ENCODE measurements around the gene SYMPK. TPM values are rescaled to one million over a fixed set of nuclear protein-coding genes. Genes with fewer than 3 reads are reported as not detected.

The SYMPK gene
- total RNA-seq, 4 donors from 2014 or later, result 31.0 to 89.0 (median 57.4) TPM

GRCh38 chr19:45828945-45829344 lies 34.0 kb downstream of the SYMPK start:
- H3K27me3 ChIP-seq, result no peaks in the 10 kb centered on the region
- DNase-seq (ENCODE audit: low spot score in 2 of 2), result no peak
- no peak overlapping the region for H3K4me3 ChIP-seq
- no peaks in the 10 kb centered on the region for H3K9me3 ChIP-seq
- 94 to 95% methylated on average over 10 to 12 of the region's 16 CpGs for WGBS, 2 donors
- no peaks in the 10 kb centered on the region for H3K4me1 ChIP-seq
- H3K36me3 ChIP-seq, result peaks cover 0 to 100% (median 42%) of the 10 kb centered on the region in 3 donors
- TF ChIP-seq CTCF (IDR thresholded peaks at IDR 0.05) (no peak), POLR2A (IDR thresholded peaks at IDR 0.05) (no peak), EP300 (IDR thresholded peaks at IDR 0.05) (no peak)
- H3K27ac ChIP-seq, result no peak overlapping the region

DNA sequence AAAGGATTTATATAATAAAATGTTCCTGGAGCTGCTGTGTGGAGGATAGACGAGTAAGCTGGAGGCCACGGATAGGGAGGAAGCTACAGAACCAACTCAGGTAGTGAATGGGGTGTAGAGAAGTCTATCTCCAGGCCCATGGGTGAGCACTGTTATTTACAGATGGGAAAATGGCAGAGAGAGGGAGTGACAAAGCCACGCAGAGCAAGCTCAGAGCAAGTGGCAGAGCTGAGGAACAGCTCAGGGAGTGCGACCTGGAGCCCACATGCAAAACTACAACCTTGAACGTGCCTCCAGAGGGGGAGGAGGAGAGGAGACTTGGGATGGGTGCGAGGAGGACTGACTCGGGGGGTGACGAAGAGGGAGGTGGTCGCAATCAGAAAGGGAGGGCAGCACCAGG lies 34.4 kb downstream of the SYMPK start:
- peaks cover 0 to 100% (median 43%) of the 10 kb centered on the region in 3 donors for H3K36me3 ChIP-seq
- 86 to 88% methylated on average over 9 of the region's 9 CpGs for WGBS, 2 donors
- H3K27me3 ChIP-seq, result no peaks in the 10 kb centered on the region
- no peak for TF ChIP-seq CTCF (IDR thresholded peaks at IDR 0.05)
- no peak for TF ChIP-seq EP300 (IDR thresholded peaks at IDR 0.05)
- no peak for TF ChIP-seq POLR2A (IDR thresholded peaks at IDR 0.05)
- no peak overlapping the region for H3K27ac ChIP-seq
- no peak overlapping the region for H3K4me3 ChIP-seq
- no peaks in the 10 kb centered on the region for H3K4me1 ChIP-seq
- no peak for DNase-seq (ENCODE audit: low spot score in 2 of 2)
- H3K9me3 ChIP-seq, result no peaks in the 10 kb centered on the region

DNA sequence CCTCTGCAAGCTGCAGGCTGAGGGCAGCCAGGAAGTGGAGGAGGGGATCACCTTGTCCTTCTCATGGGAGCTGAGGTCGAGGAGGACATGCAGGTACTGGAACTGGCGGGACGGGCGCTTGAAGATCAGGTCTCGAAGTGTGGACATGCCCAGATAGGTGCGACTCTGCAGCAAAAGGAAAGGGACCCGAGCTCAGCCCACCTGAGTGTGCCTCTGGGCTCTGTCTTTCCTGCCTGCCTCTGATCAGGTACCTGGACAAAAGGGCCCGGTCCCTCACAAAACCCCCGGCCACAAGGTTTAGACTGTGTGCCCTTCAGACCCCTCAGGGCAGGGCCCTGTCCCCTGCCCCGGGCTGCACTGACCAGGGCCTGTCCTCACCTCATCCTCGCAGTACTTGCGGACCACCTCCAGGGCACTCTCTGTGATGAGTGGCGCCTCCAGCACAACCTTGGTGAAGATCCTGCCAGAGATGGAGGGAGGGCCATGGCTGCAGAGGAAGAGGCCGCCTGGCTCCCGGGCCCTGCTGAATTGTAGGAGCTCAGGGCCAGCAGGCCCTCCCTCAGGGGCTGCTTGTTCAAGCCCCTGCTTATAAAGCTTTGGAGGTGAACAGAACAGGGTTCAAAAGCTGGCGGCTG lies 35.4 kb downstream of the SYMPK start:
- 89 to 95% methylated on average over 16 of the region's 16 CpGs for WGBS, 2 donors
- no peak overlapping the region for H3K4me3 ChIP-seq
- H3K36me3 ChIP-seq, result peaks cover 4 to 100% (median 37%) of the 10 kb centered on the region in 3 donors
- no peak overlapping the region for H3K27ac ChIP-seq
- no peak for DNase-seq (ENCODE audit: low spot score in 2 of 2)
- TF ChIP-seq POLR2A (IDR thresholded peaks at IDR 0.05) (no peak), CTCF (IDR thresholded peaks at IDR 0.05) (no peak), EP300 (IDR thresholded peaks at IDR 0.05) (no peak)
- H3K9me3 ChIP-seq, result no peaks in the 10 kb centered on the region
- no peaks in the 10 kb centered on the region for H3K27me3 ChIP-seq
- H3K4me1 ChIP-seq, result no peaks in the 10 kb centered on the region

DNA sequence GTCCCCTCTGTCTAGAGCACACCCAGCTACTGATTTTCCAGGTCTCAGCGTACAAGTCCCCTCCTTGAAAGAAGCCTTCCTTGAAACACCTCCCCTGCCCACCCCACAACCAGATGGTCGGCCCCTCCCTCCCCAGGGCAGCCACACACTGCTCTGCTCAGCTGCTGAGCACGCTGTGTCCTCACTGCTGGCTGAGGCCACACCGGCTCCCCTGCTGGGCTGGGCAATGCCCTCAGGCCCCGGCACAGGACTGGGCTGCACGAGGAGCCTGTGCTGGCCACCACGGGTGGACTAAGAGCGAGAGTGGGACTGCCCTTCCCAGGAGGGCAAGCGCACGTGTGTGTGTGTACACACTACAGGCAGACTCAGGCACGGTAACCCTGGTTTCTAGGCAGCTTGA lies 36.0 kb downstream of the SYMPK start:
- WGBS, 2 donors, result 63 to 84% methylated on average over 10 to 11 of the region's 11 CpGs
- peaks cover 4 to 98% (median 37%) of the 10 kb centered on the region in 3 donors for H3K36me3 ChIP-seq

More for the DNA sequence above, 36.0 kb downstream of the SYMPK start:
- no peak for TF ChIP-seq EP300 (IDR thresholded peaks at IDR 0.05)
- TF ChIP-seq POLR2A (IDR thresholded peaks at IDR 0.05), result no peak
- no peak for TF ChIP-seq CTCF (IDR thresholded peaks at IDR 0.05)
- Histone ChIP-seq H3K27ac (no peak overlapping the region), H3K27me3 (no peaks in the 10 kb centered on the region), H3K4me1 (no peaks in the 10 kb centered on the region), H3K9me3 (no peaks in the 10 kb centered on the region), H3K4me3 (no peak overlapping the region)
- DNase-seq (ENCODE audit: low spot score in 2 of 2), result no peak
